GM21619 (cell line): ENCODE results near the gene DPP7.
"Not testable (repeated sequence)": the region's sequence is repeated elsewhere in the genome, so short reads cannot be mapped to it uniquely, and the experiment has no call there.

Source experiments
- ATAC-seq: cut with Tn5 transposase; IDR thresholded peaks from one replicate; pipeline ENCODE4 v1.9.1; 2021; ENCODE audit not compliant: unreplicated experiment

DPP7 gene

DNA sequence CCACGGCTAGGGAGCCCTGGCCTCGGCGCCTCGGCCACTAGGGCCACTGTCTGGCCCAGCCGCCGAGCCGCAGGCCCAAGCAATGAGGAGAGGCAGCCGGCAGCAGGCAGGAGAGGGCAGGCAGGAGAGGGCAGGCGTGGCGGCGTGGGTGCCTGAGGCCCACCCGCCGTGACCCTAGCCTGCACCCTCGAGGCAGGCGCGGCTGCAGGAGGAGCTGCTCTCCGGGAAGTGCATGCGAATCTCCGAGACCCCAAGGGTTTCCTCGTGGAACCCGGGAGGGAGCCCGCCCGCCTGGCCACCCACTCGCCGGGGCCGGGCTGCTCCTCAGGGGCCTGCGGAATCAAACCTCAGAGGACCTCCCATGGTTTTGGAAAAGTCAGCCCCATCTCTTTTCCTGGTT is 33.7 kb upstream of the DPP7 start:
- no peak for ATAC-seq

DNA sequence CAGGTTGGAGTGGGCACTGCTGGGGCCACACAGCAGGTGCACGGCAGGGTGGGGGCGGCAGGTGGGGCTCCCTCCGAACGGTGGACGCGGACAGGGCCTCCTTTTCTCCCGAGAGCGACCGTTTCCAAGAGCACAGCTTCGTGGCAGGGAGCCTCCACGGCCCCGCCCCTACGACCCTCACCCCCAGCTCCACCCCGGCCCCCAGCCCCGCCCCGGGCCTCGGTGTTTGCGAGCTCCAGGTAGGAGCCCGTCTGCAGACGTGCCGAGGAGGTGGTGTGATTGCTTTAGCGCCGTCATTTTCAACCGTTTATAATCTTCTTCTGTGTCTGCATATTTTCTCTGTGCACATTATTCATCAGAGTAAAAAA is 33.2 kb upstream of the DPP7 start:
- no peak for ATAC-seq

DNA sequence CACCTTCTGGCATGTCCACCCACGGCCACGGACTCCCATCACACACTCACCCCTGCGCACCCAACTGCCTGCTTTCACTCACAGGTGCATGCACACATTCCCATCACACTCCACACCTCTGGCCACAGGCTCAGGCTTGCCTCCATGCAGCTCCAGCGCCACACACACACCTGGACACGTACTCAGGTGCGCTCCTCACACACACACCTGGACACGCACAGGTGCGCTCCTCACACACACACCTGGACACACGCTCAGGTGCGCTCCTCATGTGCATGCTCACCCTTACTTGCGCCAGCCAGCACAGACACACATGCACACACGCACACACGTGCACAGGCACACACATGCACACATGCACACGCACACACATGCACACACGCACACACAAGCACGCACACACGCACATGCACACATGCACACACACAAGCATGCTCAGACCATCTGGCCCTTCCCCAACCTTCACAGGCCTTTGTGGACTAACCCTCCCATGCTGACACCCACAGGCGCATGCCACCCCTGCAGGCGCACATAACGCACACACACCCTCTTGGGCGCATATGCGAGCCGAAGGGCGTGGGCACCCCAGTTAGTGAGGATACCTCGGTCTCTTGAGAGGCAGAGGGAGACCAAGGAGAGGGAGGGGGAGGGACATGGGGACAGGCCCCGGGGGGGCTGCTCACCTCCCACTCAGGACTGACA is 32.7 kb upstream of the DPP7 start:
- ATAC-seq, result no peak

DNA sequence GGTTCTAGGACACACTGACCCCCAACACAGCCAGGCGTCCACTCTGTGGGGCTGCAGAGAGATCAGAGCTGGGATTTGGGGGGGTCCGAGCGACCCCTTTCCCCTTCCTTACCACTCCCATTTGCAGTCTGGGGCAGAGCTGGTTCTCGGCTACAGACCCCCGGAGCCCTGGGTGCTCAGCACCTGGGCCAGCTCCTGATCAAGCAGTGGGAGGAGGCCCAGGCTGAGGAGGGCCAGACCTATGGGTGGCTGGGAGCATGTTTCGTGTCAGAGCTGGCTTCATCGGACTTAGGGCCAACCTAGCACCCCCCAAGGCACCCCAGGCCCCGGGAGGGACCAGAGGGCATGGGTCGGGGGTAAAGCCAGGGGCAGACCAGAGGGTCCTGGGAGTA is 32.0 kb upstream of the DPP7 start:
- no peak for ATAC-seq

DNA sequence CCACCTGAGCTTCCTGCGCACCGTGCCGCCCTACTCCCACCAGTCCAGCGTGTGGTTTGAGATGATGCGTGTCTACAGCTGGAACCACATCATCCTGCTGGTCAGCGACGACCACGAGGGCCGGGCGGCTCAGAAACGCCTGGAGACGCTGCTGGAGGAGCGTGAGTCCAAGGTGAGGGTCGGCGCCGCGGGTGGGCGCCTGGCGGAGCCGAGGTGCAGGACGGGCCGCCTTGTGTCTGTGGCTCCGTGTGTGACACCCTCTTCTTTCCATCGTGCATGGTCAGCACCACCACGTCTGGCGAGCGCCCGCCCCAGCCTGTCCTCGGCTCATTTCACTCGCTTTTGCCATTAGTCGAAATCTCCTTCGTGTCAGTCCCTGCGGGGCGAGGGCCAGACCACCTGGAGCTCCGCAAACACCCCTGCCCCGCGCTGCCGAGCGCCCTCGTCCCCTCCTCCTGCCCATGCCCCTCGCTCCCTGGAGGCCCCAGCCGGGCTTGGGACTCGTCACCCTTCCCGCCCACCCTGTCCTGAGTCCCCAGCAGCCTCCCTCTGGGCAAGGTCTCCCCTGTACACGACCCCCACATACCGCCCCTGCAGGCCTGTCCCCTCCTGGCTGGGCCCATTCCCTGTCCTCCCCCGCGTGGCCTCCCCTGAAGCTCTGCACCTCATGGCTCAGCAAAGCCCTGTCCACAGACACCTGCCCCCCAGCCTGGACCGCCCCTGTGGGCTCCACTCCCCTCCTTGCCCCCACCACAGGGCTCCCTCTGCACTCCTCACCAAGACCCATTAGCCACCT is 31.4 kb upstream of the DPP7 start:
- ATAC-seq, result no peak

DNA sequence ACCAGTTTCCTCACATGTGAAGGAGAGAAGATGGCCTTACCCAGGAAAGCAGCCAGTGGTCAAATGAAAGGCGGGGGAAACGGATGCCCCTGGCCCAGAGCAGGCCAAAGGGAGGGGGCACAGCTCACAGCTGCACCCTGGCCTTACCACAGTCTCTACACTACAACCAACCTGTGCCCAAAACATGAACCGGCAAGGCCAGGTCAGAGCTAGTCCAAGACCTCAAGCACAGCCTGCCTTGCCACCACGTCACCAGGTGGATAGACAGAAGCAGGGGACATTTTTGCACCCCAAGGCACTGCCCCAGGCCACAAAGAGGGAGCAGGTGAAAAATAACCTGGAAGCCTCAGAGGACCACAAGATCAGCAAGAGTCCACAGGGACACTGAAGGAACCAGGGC is 28.9 kb upstream of the DPP7 start:
- no peak for ATAC-seq

DNA sequence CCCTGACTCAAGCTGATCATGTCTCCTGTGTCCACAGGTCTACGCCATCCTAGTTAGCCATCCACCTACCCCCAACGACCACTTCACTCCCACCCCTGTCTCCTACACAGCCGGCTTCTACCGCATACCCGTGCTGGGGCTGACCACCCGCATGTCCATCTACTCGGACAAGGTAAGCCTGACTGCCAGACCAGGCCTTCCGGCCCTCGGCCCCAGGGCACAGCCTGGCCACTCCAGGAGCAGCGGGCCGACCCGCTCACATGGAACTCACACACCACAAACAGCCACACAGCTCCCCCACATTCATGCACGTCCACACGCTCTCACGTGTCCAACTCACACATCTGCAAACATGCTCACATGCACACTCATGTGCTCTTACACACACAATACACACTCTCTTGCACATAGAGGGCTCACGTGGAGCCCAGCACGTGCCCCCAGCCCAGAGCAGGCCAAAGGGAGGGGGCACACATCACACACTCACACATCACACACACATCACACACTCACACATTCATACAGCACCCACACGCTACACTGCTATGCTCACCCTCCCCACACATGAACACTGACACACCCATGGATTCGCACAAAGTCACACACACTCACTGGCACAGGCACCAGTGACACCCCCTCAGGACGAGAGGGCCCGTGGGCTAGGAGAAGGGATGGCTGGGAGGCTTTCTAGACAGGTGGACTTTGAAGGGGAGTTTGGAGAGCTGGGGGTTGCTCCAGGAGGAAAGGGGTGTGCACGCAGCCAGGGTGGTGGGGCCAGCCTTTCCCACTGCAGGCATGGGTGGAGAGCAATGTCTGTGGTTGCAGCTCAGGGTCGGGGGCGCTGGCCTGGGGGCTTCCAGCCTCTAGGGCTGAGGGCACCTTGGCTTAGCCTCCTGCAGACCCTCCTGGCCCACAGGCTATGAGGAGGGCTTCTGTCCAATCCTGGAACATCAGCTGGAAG is 27.7 kb upstream of the DPP7 start:
- ATAC-seq, result no peak

DNA sequence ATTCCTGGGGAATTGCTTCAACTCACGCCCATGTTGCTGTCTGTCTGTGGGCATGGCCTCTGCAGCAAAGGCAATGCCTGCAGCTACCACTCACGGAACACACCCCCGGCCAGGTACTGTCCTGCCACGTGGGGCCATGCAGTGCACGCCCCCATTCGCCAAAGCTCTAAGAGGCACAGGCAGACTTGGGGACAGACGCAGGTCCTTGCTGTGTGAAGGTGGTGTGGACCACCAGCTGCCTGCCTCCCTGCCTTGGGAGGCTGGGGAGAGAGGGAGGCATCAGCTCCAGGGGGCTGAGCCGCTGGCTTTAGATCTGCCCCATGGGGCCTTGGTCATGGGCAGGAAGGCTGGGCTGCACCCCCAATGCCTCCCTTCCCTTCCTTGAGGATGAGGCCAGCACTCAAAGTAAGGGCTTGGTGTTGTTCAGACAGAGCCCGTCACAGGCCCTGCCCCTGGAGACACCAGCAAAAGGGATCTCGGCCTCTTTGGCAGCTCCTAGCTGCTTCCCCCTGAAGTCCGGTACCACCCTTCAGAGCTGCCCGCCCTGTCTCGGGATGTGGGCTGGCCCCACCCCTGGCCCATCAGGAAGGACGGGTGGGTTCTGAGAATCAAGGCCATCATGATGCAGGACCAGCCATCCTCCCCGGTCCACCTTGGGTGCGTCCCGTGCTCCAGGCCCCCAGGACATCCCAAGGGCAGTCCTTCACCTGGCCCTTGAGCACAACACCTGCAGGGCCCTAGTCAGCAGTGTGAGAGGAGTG is 26.7 kb upstream of the DPP7 start:
- ATAC-seq, result no peak

DNA sequence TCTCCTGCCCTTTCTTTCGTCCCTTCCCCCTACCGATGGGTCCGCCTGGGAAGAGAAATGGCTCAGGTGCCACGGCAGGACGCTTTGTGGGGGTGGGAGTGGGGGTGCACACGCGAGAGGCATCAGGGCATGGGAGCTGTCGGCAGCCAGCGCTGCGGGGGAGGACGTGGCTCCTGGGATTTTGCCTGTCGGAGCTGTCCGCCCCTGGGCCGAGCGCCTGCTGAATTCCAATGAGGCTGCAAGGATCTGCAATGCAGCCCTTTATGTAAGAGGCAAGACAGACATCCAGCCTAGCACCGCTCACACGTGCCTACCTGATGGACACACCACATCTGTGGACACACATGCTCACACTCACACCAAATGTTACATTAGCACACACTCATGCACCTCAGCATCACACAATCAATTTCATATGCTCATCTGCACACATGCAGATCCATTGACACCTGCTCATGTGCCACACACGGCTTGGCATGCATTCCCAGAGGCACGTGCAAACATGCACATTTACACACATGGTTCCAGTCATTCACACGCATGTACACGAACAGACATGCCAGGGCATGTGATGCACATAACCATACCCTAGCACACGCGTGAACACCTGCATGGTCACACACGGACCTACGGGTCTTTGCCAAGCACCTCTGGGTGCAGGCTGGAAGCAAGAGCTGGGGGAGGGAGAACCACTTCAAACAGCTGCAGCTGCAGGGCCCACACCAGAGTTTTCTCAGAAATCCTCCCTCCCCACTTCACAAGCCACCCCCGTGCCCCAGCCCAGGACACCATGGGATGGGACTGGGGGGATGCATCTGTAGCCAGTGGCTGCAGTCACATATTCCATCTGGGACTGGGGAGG is 25.8 kb upstream of the DPP7 start:
- no peak for ATAC-seq

DNA sequence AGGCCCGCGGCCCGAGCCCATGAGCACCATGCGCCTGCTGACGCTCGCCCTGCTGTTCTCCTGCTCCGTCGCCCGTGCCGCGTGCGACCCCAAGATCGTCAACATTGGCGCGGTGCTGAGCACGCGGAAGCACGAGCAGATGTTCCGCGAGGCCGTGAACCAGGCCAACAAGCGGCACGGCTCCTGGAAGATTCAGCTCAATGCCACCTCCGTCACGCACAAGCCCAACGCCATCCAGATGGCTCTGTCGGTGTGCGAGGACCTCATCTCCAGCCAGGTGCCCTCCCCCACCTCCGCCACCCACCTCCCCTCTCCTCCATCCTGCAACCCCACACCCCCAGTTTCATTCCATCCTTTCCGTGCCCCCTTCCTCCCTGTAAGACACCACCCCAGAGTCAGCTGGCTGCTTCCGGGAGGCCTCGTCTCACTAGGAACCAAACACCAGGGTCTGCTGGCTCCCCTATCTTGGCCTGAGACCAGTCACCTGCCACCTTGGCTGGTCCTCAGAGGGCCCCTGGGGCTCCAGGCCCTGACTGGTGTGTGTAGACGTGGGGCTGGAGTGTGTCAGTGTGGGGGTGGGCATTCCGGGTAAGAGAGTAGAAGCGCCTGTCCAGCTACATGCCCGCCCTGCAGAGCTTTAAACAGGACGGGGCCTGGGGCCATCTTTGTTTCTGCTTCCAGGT is 25.1 kb upstream of the DPP7 start:
- no peak for ATAC-seq

DNA sequence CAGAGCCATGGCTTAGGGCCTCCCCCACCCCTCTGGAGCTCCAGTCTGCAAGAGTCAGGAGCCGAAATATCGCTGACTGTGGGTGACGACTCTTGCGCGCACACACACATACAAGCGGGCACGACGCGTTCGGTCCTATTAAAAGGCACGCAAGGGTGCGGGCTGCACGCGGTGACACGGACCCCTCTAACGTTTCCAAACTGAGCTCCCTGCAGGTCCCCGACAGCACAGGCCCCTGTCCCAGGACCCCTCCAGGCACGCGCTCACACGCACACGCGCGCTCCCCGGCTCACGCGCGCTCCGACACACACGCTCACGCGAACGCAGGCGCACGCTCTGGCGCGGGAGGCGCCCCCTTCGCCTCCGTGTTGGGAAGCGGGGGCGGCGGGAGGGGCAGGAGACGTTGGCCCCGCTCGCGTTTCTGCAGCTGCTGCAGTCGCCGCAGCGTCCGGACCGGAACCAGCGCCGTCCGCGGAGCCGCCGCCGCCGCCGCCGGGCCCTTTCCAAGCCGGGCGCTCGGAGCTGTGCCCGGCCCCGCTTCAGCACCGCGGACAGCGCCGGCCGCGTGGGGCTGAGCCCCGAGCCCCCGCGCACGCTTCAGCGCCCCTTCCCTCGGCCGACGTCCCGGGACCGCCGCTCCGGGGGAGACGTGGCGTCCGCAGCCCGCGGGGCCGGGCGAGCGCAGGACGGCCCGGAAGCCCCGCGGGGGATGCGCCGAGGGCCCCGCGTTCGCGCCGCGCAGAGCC is 24.4 kb upstream of the DPP7 start, which contains the start of gene GRIN1:
GRIN1 (plus strand) TSS at position 433 of the 746 bp plus-strand sequence. CDS start 333 bp downstream, outside the sequence.
- no peak for ATAC-seq

DNA sequence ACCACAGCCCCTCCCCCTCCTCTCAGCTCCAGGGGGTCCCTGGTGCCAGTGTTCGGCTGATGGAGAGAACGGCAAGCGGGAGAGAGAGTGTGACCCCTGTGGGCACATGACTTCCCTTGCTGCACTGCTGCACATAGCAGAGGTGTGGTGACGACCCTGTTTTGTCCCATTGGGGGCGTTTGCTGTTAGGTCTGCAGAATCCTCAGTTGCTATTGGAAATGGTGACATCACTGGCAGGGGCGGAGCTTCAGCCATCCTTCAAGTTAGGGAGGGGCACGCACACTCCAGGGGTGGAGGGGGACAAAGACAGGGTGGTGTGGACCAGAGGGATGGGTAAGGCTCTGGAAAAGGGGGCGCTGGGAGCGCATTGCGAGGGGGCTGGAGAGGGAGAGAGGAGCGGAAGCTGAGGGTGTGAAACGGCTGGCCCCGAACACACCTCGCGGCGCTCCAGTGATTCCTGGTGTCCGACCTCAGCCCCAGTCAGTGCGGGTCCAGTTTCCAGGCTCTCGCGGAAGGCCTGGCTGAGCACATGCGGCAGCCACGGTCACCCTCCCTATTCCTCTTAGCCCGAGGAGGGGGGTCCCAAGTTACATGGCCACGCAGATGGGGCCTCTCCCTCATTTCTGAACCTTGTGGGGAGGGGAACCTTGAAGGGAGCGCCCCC is 23.7 kb upstream of the DPP7 start:
- no peak for ATAC-seq

DNA sequence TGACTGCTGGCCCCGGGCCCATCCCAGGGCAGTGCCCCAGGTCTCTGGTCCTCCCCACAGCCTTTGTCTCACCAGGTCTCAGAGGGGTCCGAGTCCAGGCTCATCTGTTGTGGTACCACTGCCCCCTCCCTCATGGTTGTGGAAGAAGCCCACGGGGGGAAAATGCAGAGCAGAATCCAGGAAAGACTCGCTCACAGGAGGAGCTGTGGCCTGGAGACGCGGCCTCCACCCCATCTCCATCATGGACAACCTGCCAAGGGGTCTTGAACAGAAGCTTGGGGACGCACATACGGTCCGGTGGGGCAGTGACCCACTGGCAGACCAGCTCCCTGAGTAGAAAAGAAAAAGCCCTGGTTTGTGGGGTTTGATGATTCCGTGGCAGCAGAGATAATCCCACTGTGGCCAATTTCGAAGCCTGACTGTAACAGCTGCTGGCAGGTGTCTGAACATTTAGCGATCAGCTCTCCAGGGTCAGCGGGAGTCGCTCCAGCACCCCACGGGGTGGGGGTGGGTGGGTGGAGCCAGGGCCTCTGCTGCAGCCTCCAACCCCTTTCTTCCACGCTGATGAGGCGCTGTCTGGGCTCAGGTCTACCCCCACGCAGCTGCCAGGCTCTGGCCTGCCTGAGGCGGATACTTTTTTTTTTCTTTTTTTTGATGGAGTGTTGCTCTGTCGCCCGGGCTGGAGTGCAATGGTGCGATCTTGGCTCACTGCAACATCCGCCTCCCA is 22.5 kb upstream of the DPP7 start:
- ATAC-seq, result no peak

DNA sequence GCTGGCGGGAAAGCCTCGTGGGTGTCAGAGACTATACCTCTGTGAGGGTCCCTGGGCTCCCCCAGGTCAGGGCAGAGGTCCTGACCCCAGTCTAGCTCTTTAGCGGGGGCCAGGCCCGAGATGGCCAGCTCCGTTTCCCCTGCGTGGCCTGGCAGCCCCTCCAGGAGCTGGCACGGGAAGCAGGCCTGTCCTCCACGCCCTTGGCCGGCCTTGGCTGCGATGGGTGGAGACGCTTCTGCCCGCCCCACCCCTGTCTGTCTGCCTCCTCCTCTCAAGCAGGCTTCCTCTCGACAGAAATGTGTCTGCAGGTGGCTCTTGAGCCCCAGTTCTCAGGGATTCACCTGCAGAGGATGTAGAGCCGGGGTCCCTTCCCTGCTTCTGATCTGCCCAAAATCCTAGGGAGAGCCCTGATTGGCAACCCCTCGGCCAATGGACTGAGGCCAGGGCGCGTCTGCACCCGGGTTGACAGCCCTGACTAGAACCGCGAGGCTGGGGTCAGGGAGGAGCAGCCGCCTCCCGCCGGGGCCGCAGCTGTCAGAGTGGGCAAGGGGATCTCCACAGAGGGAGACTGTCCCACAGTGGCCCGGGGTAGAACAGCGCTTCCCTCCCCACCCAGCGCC is 21.8 kb upstream of the DPP7 start:
- ATAC-seq, result no peak

DNA sequence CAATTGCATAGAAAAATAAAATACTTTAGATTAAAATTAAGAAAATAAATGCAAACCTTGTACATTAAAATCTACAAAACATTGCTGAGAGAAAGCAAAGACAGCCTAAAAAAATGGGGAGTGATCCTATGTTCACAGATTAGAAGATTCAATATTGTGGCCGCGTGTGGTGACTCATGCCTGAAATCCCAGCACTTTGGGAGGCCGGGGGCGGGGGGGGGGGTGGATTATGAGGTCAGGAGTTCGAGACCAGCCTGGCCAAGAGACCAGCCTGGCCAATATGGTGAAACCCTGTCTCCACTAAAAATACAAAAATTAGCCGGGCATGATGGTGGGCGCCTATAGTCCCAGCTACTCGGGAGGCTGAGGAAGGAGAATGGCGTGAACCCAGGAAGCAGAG is 20.6 kb upstream of the DPP7 start:
- ATAC-seq, result not testable (repeated sequence)

DNA sequence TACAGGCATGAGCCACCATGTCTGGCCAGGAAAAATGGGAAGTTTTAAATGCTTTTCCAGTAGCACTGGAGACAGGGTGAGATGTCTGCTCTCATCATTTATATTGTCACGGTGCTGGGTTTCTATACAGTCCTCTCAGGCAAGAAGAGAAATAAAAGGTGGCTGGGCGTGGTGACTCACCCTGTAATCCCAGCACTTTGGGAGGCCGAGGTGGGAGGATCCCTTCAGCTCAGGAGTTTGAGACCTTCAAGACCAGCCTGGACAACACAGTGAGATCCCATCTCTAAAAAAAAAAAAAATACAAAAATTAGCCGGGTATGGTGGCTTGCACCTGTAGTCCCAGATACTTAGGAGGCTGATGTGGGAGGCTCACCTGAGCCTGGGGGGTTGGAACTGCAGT is 19.7 kb upstream of the DPP7 start:
- ATAC-seq, result no peak
